ENCODE data around the gene CHN2.

The CHN2 gene

DNA sequence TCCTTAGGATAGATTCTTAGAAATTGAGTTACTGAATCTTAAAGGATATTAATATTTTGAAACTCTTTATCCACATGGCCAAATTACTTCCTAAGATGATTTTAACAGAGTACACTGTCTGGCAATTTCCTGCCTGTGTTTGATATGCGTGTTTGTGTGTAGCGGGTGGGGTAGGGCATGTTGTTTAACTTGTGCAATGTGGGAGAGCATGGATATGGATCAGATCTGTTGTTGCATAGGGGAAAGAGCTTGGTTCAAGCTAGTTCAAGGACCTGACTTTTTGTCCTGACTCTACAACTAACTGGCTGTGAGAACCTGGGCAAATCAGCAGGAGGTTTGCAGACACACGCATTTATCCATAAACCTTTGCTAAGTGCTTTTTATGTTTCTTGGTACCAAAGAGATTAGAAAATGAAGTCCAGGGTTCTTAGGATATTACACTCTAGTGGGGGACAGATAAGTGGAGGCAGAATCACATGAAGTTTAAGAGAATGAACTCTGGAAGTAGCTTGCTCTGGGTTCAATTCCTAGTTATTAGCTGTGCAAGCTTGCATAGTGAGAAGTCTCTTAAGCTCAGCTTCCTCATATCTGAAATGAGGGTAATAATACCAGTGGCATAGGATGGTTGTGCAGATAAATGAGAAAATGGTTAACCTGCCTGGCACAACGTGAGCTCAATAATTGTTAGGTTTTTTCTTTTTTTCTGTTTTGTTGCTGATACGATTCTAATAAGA is 272.8 kb downstream of the CHN2 start:
- TF ChIP-seq, protein P1, sequence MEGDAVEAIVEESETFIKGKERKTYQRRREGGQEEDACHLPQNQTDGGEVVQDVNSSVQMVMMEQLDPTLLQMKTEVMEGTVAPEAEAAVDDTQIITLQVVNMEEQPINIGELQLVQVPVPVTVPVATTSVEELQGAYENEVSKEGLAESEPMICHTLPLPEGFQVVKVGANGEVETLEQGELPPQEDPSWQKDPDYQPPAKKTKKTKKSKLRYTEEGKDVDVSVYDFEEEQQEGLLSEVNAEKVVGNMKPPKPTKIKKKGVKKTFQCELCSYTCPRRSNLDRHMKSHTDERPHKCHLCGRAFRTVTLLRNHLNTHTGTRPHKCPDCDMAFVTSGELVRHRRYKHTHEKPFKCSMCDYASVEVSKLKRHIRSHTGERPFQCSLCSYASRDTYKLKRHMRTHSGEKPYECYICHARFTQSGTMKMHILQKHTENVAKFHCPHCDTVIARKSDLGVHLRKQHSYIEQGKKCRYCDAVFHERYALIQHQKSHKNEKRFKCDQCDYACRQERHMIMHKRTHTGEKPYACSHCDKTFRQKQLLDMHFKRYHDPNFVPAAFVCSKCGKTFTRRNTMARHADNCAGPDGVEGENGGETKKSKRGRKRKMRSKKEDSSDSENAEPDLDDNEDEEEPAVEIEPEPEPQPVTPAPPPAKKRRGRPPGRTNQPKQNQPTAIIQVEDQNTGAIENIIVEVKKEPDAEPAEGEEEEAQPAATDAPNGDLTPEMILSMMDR (IDR thresholded peaks at IDR 0.05), result no peak

DNA sequence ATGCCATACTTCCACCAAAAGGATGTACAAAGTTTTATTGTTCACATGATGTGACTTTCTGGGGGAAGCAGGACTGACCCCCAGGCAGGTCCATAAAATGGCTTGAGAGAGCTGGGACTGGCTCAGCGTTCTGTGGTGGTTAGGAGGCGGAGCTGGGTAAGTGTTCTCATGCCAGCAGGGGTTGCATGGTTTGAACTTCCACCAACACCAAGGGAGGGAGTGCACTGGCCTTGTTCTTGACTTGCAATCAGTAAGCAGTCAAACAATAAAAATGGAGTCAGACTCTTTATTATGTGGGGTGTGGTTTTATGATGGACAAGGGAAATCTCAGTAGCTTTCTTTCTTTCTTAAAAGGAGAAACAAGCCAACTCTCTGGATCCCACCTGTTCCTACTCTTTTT is 273.6 kb downstream of the CHN2 start:
- TF ChIP-seq, protein P1 (IDR thresholded peaks at IDR 0.05), result no peak

DNA sequence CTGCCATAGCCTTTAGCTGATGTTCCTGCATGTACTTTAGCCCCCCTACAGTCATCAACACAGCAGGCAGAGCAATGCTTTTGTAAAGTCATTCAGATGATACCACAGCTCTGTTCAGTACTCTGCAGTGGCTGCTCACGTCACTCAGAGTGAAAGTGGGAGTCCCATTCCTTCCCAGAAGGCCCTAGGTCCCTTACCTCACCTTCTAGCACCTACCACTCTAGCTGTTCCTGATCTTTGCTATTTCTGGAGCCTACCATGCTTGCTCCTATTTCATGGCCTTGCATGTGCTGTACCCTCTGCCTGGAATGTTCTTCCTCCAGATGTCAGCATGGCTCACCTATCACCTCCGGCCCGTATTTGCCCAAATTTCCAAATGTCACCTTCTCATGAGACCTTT is 274.7 kb downstream of the CHN2 start:
- TF ChIP-seq, protein P1 (IDR thresholded peaks at IDR 0.05), result no peak

DNA sequence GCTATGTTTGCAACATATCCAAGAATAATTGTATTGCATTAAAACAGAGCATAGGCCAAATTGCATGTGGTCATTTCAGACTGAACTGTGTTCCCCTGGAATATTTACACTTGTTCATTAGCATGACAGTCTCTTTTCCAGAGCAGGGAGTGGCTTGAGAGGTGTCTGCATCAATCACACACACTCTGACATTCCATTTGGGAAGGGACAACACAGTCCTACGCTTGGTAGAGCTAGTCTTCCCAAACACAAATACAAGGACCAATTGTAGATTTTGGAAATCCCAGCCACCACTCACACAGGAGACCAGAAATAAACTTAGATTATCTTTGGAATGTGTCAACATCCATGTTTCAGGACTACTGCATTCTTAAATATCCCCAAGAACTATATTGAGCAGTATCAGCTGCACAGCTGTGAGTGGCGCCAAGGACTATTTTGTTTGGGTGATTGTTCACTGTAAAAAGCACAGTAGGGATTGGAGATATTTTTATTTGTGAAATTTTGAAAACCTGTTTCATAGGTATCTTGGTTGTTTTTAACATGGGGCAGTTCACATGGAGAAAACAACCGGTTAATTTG is 275.5 kb downstream of the CHN2 start:
- TF ChIP-seq, protein P1 (IDR thresholded peaks at IDR 0.05), result no peak

DNA sequence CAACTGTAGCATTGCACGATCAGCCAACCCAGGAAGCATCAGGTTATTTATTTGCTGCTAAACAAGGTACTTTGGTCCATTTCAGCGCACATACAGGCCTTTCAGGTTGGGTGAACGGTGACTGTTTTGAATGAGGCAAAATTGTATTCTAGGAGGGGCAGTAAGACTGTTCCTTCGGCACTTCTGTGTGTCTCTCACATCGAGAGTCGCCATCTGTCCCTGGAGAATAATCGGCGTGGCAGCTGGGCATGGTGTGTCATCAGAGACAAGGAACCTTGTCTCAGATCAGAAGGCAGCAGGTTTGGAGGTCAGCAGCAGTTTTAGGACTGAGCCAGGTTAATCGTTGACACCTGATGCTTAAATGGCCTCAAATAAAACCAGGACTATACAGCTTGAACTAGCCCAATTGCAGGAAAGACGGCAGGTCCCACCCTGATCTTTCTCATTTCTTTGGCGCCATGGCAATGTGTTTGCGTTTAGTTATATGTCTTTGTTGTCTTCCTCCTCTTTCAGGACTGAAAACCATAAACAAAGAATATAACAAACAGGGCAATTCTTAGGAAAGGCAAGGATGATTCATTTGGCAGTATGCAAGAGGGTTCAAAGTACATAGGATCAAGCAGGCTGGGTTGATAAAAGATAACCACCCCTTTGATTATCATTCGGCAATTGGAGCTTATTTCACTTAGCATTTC is 277.0 kb downstream of the CHN2 start:
- TF ChIP-seq, protein P1 (IDR thresholded peaks at IDR 0.05), result no peak

DNA sequence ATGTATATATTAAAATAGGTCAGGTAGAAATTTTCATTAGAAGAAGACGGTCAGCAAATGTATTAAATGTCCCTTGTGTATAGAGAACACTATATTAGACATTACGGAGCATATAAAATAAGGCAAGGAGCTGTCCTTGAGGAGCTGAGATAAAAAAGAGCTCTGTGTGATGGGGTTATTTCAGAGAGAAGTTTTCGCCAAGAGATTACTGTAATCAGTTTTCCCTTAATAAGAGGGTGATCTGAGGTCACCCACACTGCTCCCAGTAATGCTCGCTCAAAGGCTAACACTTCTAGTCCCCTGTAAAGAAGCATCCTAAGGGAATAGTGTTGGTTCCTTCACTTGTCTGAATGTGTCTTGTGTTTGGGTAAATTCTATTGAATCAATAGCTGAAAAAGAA is 282.3 kb downstream of the CHN2 start:
- TF ChIP-seq, protein P1 (IDR thresholded peaks at IDR 0.05), result no peak

DNA sequence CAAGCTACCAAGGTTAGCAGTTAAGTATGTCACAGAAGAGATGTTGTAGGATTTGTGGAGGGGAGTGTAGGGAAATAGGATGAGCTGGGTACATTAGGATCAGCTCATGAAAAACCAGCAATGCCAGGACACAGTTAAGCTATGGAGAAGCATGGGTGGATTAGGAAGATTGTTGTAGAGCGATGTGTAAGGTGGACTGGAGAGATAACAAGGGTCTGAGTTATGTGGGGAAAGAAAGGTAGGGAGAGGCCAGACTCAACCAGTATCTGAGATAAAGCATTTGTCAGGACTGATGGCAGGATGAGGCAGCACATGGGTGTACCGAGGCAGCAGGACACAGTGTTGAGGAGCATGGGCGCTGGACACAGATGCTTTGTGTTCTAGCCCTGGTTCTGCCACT is 283.7 kb downstream of the CHN2 start:
- TF ChIP-seq, protein P1 (IDR thresholded peaks at IDR 0.05), result no peak
